Chondrocyte (in vitro differentiated cells): ENCODE measurements around the gene QRFP. TPM values are rescaled to one million over a fixed set of nuclear protein-coding genes. Genes with fewer than 3 reads are reported as not detected.

Source experiments
- DNase-seq: peaks from one replicate; pipeline ENCODE4 v3.0.0; 2021; ENCODE audit warnings: mixed read lengths, low spot score
- H3K27ac Mint-ChIP-seq: one replicate; pipeline ENCODE4 v1.8.0; 2021; ENCODE audit warnings: mild to moderate bottlenecking, moderate library complexity, mixed read lengths; ENCODE audit not compliant: unreplicated experiment
- H3K27me3 Mint-ChIP-seq: 2 replicates; pipeline ENCODE4 v1.8.0; 2021; ENCODE audit warnings: low read depth, mixed read lengths
- H3K36me3 Mint-ChIP-seq: 2 replicates; pipeline ENCODE4 v1.8.0; 2021; ENCODE audit warnings: low read depth, mixed read lengths
- H3K4me1 Mint-ChIP-seq: 2 replicates; pipeline ENCODE4 v1.8.0; 2021; ENCODE audit warnings: low read depth, mild to moderate bottlenecking, mixed read lengths
- H3K4me3 Mint-ChIP-seq: one replicate; pipeline ENCODE4 v1.8.0; 2021; ENCODE audit warnings: mild to moderate bottlenecking, moderate library complexity, mixed read lengths; ENCODE audit not compliant: unreplicated experiment
- H3K9me3 Mint-ChIP-seq: 2 replicates; pipeline ENCODE4 v1.8.0; 2021; ENCODE audit warnings: low read depth, mixed read lengths
- CTCF ChIP-seq: fragments of 200-600 bp; sonication (generic); IDR thresholded peaks from 2 replicates; pipeline ENCODE4 v1.5.0; 2021; ENCODE audit warnings: antibody characterized with exemption, mild to moderate bottlenecking, moderate library complexity
- total RNA-seq: library from RNA; stranded (reverse); gene quantifications from 3 replicates; pipeline ENCODE4 v1.2.1, GENCODE V29; 2021

QRFP gene
- total RNA-seq, 1 donor from 2014 or later: not detected

- Mint-ChIP-seq H3K4me1 (peaks cover 57% of the 10 kb centered on the region), H3K9me3 (no peaks in the 10 kb centered on the region), H3K36me3 (peaks cover 11% of the 10 kb centered on the region), H3K27me3 (no peaks in the 10 kb centered on the region), H3K27ac (peak overlapping the region; percentile 92), H3K4me3 (peak overlapping the region; percentile 49)
- peak; percentile 81 for TF ChIP-seq CTCF
- peak; percentile 95 for DNase-seq
Measured at GRCh38 chr9:130860458-130861316, 35.9 kb downstream of the QRFP start.

DNA sequence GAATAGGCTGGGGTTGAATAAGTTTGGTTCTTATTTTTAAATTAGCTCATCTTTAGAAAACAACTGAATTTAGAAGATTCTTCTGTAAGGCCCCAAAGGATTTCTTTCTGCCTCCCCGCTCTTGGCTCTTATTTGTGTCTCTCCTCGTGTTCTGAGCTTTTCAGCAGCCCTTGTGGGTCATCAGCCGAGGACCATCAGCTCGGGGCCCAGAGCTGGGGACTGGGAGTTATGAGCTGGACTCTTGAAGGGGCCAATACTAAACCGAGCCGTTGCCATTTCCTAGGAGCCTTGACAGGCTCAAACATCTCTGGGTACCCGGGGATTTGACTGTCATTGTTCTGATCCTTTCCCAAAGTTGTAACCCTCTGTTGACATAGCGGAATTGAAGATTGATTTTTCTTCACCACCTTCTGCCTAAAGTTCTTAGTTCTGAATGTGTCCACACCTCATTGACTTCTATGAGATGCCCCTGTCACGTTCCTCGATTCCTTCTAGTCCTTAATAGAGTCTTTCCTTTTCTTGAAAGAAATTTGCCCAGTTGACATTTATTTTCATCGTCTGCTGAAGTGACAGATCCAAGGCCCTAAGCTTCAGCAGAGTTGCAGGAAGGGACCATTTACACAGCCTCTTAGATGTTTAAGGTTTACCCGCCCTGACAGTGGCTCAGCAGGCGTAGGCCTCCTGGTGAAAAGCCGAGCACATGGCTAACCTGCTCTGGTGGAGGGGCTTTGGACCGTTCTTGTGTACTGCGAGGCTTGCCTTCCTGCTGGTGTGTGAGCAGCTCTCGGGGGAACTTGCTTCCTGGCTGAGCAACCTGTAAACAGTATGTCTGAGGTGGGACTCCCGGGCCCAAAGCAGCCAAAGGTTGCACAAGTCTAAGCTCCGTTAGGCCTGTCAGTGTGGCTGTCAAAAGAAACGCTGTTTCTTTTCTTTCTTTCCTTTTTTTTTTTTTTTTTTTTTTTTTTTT, 37.6 kb downstream of the QRFP start:
- Mint-ChIP-seq H3K4me3 (peak overlapping the region; percentile 1), H3K9me3 (no peaks in the 10 kb centered on the region), H3K27ac (peak overlapping the region; percentile 92), H3K36me3 (peaks cover 17% of the 10 kb centered on the region), H3K4me1 (peaks cover 65% of the 10 kb centered on the region), H3K27me3 (no peaks in the 10 kb centered on the region)
- DNase-seq: no peak
- TF ChIP-seq CTCF: no peak

- peaks cover 13% of the 10 kb centered on the region for H3K36me3 Mint-ChIP-seq
- no peaks in the 10 kb centered on the region for H3K27me3 Mint-ChIP-seq
- TF ChIP-seq CTCF: no peak
- peak overlapping the region; percentile 92 for H3K27ac Mint-ChIP-seq
- H3K4me3 Mint-ChIP-seq: peak overlapping the region; percentile 17
- H3K4me1 Mint-ChIP-seq: peaks cover 61% of the 10 kb centered on the region
- DNase-seq: no peak
- no peaks in the 10 kb centered on the region for H3K9me3 Mint-ChIP-seq
Measured at GRCh38 chr9:130857864-130858738, 38.5 kb downstream of the QRFP start.

DNA sequence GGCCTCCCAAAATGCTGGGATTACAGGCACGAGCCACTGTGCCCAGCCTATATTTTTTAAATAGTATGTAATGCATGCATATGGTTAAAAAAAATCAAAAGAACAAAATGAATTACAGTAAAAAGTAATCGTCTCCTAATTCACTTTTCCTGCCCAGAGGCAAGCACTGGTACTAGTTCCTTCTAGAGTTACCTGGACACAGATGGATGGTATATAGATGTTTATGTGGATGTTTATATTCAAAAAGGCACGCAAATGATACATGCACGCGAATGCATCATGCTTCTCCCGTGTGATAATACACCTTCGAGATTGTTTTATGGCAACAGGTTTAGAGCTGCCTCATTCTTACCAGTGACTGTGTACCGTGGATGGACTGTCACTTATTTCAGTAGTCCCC, 40.1 kb downstream of the QRFP start:
- Mint-ChIP-seq H3K4me1 (peaks cover 60% of the 10 kb centered on the region), H3K4me3 (no peak overlapping the region), H3K9me3 (no peaks in the 10 kb centered on the region), H3K27me3 (no peaks in the 10 kb centered on the region), H3K36me3 (peaks cover 11% of the 10 kb centered on the region), H3K27ac (no peak overlapping the region)
- DNase-seq: no peak
- no peak for TF ChIP-seq CTCF
